GM23338 (cell line): ENCODE data around the gene C6orf52.

Experiments used
- CREB1 ChIP-seq: fragments of 250-450 bp; sonication (Bioruptor Pico); IDR thresholded peaks from 2 replicates; pipeline ENCODE4 v1.5.0; 2020; ENCODE audit warnings: low read depth, mild to moderate bottlenecking, moderate library complexity
- CTCF ChIP-seq, 2 experiments: fragments of 200-600 bp in 1 of 2; sonication (generic) in 1 of 2; conservative IDR thresholded peaks; 2 replicates each; pipeline versions ENCODE4 v1.5.1 to v1.6.1; 2016 to 2017; ENCODE audit warnings: antibody characterized with exemption in 2 of 2, low read depth in 2 of 2, mild to moderate bottlenecking in 2 of 2, moderate library complexity in 1 of 2
- EZH2 ChIP-seq: fragments of 200-600 bp; sonication (generic); IDR thresholded peaks from one replicate; pipeline ENCODE4 v1.8.0; 2017; ENCODE audit warnings: antibody characterized with exemption, mild to moderate bottlenecking, low read depth; ENCODE audit not compliant: unreplicated experiment
- EZH2phosphoT487 ChIP-seq: fragments of 200-600 bp; sonication (generic); IDR thresholded peaks from one replicate; pipeline ENCODE4 v1.8.1; 2018; ENCODE audit warnings: antibody characterized with exemption; ENCODE audit not compliant: unreplicated experiment
- POLR2AphosphoS5 ChIP-seq: IDR thresholded peaks from 2 replicates; pipeline ENCODE4 v1.6.1; 2016; ENCODE audit warnings: antibody characterized with exemption, low read depth
- REST ChIP-seq: IDR thresholded peaks from one replicate; pipeline ENCODE4 v1.6.1; 2018; ENCODE audit warnings: antibody characterized with exemption; ENCODE audit not compliant: unreplicated experiment
- STAT1 ChIP-seq: IDR thresholded peaks from one replicate; pipeline ENCODE4 v1.6.1; 2016; ENCODE audit warnings: antibody characterized with exemption; ENCODE audit not compliant: unreplicated experiment
- ZNF331 ChIP-seq: fragments of 250-450 bp; sonication (Bioruptor Pico); IDR thresholded peaks from 2 replicates; pipeline ENCODE4 v1.5.0; 2020; ENCODE audit warnings: low read depth, mild to moderate bottlenecking, moderate library complexity

- TF ChIP-seq CTCF (conservative IDR thresholded peaks at IDR 0.05; ENCODE audit: low read depth in 2 of 2) (no peak), REST (no peak), EZH2 (no peak), CREB1 (CRISPR knock-in tag) (no peak), EZH2phosphoT487 (no peak), ZNF331 (no peak), POLR2AphosphoS5 (no peak), STAT1 (no peak)
Measured at GRCh38 chr6:10682355-10682988, 11.9 kb downstream of the C6orf52 start.
